Breast epithelium (tissue), 3 donors: Measurements from ENCODE around the gene POTEM.
"Not testable (repeated sequence)": the region's sequence is repeated elsewhere in the genome, so short reads cannot be mapped to it uniquely, and the experiment has no call there.

Experiments
- POLR2A ChIP-seq: fragments of 450-650 bp; IDR thresholded peaks from one replicate; pipeline ENCODE4 v1.6.1; 2016; ENCODE audit warnings: antibody characterized with exemption, mild to moderate bottlenecking, moderate library complexity
- POLR2AphosphoS5 ChIP-seq, 3 donors: sonication (generic); formaldehyde crosslinking; IDR thresholded peaks; one replicate each; pipeline ENCODE4 v1.6.1; 2017; ENCODE audit warnings: antibody characterized with exemption in 3 of 3
- TF ChIP-seq, protein P1 (sequence below), 3 donors: fragments of 450-650 bp; IDR thresholded peaks; one replicate each; pipeline ENCODE4 v1.5.1; 2016 to 2017; ENCODE audit warnings: antibody characterized with exemption in 3 of 3, mild to moderate bottlenecking in 3 of 3, moderate library complexity in 3 of 3

GRCh38 chr14:19038060-19038664, 70.9 kb downstream of the POTEM start:
- TF ChIP-seq POLR2A; POLR2AphosphoS5 (IDR thresholded peaks at IDR 0.05): not testable (repeated sequence)
- TF ChIP-seq, protein P1, sequence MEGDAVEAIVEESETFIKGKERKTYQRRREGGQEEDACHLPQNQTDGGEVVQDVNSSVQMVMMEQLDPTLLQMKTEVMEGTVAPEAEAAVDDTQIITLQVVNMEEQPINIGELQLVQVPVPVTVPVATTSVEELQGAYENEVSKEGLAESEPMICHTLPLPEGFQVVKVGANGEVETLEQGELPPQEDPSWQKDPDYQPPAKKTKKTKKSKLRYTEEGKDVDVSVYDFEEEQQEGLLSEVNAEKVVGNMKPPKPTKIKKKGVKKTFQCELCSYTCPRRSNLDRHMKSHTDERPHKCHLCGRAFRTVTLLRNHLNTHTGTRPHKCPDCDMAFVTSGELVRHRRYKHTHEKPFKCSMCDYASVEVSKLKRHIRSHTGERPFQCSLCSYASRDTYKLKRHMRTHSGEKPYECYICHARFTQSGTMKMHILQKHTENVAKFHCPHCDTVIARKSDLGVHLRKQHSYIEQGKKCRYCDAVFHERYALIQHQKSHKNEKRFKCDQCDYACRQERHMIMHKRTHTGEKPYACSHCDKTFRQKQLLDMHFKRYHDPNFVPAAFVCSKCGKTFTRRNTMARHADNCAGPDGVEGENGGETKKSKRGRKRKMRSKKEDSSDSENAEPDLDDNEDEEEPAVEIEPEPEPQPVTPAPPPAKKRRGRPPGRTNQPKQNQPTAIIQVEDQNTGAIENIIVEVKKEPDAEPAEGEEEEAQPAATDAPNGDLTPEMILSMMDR (IDR thresholded peaks at IDR 0.05), result not testable (repeated sequence)
